ENCODE results near the gene CDON. TPM values are rescaled to one million over a fixed set of nuclear protein-coding genes. Genes with fewer than 3 reads are reported as not detected.

Gene CDON
- total RNA-seq, 2 donors from 2014 or later: 11.2 to 31.3 TPM

GRCh38 chr11:126084608-126084912 lies 21.9 kb upstream of the CDON start:
- DNase-seq (ENCODE audit: low spot score): no peak
- intact Hi-C loops (cut with DNase I): no loop called here

GRCh38 chr11:126083829-126084607 lies 21.4 kb upstream of the CDON start:
- intact Hi-C loops (cut with DNase I): no loop called here
- no peak for DNase-seq (ENCODE audit: low spot score)

DNA sequence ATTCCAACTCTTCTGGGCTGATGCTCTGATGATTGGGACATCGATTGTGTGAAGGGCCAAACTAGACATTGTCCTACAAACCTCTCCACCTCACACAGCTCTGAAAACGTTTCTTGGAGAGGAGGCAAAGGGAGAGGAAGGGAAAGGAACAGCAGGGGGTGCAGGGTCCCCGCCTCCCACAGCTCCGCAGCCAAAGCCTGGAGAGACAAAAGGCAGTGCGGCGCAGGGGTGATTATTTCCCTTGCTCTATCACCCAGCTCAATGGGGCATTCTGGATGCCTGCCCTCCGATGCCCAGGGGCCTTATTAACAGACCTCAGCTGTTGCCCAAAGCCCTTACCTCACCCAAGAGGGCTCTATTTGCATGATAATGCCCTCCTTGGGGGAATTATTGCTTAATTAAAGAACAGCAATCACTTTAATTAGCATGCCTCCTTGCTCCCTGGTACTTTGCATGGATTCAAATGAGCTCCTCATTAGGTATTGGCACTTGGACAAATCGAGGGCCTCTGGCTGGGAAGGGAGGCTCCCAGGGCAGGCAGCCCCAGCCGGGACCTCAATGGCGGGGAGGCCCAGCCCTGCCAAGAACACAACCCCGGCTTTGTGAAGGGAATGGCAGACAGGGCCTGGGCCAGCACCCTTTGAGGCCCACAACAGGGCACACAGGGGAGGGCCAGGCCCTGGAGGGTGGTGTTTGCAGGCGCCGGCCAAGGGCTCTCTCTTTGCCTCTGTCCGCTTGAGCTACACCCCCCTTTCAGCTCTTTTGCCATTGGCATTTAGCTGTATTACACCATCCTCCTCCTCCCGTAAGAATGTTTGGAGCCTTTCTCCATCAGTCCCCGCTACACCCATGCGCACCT lies 19.8 kb upstream of the CDON start:
- intact Hi-C loops (cut with DNase I): no loop called here
- no peak for DNase-seq (ENCODE audit: low spot score)

DNA sequence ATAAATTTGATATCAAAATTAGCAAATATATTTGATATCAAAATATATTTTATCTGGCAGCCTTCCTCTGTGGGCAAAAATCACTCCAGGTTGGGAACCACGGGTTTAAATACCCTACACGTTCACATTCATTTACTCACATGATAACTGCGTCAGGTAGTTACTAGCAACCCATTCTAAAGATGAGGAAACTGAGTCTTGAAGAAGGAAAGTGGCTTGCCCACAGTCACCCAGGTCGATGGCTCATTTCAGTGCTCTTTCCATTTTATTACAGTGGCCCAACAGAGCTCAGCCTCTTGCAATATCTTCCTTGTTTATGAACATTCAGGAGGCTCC lies 19.2 kb upstream of the CDON start:
- DNase-seq (ENCODE audit: low spot score): no peak
- intact Hi-C loops (cut with DNase I): no loop called here

DNA sequence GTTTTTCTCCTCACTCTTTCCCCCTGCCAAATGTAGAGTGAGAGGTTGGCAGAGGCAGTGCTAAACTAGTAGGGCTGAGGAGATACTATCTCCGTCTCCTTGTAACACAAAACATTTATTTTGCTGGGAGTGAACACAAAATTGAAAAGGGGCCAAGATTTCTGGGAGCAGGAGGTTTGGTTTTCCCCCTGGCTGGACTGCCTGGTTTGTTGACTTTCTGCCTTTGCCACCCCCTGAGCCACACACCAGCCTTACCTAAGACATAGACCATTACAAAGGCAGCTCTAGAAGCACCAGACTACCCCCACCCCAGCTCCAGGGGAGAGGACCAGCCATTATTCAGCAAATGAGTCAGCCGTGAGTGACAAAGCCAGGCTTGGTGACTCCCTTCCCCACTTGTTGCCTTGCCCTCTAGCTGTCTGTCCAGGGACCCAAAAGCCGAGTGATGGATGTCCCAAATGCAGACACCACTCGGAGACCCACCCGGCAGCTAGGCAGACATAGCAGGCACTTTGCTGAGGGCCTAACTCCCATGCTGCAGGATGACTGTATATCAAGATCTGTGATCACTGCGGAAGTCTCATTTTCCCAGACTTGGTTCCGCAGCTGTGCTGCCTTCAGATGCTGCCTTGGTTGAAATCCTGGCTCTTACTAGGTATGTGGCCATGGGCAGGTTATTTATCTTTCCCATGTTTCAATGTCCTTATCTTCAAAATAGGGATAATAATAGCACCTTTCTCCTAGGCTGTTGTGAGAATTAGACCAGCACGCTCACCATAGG lies 17.7 kb upstream of the CDON start:
- intact Hi-C loops (cut with DNase I): no loop called here
- DNase-seq (ENCODE audit: low spot score): no peak

GRCh38 chr11:126079621-126080124 lies 17.0 kb upstream of the CDON start:
- DNase-seq (ENCODE audit: low spot score): no peak
- intact Hi-C loops (cut with DNase I): no loop called here

DNA sequence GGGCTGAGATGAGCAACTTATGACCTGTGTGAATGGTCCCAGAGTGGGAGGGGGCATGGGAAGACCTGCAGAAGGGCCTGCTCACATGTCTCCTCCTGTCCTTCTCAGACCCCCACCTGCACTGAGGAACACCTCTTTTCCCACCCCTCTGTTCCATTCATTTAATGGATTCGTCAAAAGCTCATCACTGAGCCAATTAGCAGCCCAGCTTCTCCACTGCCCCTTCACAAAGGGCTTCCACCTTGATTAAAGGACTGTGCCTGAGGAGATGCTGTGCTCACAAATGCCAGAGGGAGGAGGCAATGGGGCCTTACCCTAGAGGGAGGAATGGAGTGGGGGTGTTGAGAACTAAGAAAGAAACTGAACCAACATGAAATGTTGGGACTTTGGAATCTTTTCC lies 14.0 kb upstream of the CDON start:
- intact Hi-C loops (cut with DNase I): no loop called here
- DNase-seq (ENCODE audit: low spot score): no peak

GRCh38 chr11:126072801-126073594 lies 10.3 kb upstream of the CDON start:
- intact Hi-C loops (cut with DNase I): no loop called here
- no peak for DNase-seq (ENCODE audit: low spot score)

DNA sequence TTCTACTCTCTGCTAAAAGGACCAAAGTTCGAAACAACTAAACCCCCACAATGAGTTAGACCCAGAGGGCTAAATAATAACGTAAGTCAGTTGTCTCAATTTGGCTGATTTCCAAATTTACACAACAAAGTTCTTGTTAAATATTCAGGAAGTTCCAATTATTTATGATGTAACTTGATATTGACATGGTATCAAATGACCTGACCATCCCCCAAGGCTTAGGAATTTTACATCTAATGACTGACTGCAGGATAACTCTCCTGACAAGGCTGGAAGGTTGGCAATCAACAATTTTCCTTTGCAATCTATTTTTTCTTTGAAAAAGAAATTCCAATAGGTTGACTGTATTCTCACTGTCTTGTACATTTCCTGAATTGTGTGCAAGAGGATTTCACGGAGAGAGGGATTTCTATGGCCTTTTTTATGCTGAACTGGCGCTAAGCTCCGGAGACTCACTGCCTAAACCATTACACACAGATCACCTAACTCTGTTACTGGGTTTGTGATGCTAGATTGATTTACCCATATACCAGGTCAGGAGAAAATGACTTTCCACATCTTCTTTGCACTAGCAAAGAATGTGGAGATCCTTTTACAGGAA lies 9.6 kb upstream of the CDON start:
- no peak for DNase-seq (ENCODE audit: low spot score)
- intact Hi-C loops (cut with DNase I): no loop called here

DNA sequence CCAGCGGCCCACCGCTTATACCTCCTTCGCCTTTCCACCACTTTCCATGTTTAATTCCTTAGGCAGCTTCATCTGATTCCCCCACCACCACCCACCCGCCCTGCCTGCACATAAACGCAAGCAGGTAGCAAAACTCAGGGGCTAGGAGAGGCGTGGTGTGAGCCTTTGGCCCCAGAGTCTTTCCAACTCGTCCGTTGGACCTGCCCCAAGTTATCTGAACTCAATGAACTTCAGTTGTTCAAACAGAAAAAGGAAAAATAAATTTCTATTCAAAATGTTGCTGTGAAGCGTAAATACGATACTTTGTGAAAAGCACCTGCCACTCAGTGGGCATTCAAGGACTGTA lies 814 bp upstream of the CDON start:
- no peak for DNase-seq (ENCODE audit: low spot score)
- intact Hi-C loops (cut with DNase I): loop anchor here in 1 of 2 donors (5.0 to 10.0 kb wide), 2 partner anchors 101 to 141 kb away; no protein-coding TSS in a partner anchor

DNA sequence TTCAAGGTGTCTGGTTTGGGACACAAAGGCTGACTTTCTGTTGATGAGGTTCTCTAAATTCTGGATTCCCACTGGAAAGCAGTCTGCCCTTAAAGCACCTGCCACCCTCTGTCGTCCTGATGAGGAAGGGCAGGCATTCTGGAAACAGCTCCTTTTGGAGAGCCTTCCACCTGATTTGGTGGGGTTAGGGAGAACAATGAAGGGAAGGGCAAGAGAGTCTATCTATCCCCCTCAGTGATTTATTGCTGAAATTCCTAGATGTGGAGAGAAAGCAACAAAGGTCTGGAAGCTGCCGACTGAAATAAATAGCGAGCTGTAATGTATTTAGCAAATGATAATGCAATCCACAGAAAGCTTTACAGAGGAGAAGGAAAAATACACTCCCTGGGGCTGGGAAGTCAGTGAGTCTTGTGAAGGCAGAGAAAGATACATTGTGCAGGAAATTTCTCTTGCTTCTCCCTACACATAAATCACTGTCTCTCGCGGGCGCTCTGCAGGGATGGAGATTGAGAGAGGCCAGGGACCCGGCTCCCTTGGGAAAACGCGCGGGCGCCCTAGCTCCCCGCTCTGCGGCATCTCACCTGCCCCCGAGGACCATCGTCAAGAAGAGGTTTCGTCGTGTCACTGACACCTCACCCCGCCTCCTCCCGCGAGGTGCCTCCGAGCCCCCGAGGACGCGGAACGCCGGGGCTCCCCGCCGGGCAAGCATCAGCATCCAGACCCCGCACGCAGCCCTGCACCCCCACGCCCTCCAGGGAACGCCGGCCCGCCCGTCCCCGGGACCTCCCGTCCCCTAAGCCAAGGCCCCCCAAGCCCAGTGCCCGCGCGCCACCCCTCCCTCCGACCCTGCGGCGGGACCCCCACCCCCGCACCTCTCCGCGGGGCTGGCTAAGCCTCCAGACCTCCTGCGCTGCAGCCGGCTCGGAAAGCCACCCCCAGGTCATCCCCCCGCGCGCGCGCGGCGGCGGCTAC lies 673 bp downstream of the CDON start:
- peak; percentile 84 for DNase-seq (ENCODE audit: low spot score)
- intact Hi-C loops (cut with DNase I): loop anchor here in 1 of 2 donors (5.0 to 10.0 kb wide), 2 partner anchors 103 to 140 kb away; no protein-coding TSS in a partner anchor

DNA sequence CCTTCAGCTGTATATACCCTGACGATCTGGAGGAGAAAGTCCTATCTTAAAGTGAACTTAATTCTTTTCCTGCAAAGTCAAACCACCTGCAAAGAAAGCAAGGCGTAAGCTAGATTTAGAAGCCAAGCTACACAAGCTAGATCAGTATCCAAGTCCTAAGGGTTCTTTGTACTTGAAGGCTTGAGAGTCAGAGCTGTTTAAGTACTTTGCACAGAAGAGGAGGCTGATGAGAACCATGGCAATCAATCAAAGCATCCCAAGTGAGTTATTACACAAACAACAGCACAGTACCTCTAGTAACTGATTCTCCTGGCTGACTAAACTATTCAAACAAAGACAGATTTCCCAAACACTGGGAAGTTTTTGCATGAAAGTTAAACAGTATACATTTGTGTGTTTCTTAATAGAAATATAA lies 1.9 kb downstream of the CDON start:
- intact Hi-C loops (cut with DNase I): loop anchor here in 1 of 2 donors (5.0 to 10.0 kb wide), 2 partner anchors 104 to 138 kb away; no protein-coding TSS in a partner anchor
- no peak for DNase-seq (ENCODE audit: low spot score)

DNA sequence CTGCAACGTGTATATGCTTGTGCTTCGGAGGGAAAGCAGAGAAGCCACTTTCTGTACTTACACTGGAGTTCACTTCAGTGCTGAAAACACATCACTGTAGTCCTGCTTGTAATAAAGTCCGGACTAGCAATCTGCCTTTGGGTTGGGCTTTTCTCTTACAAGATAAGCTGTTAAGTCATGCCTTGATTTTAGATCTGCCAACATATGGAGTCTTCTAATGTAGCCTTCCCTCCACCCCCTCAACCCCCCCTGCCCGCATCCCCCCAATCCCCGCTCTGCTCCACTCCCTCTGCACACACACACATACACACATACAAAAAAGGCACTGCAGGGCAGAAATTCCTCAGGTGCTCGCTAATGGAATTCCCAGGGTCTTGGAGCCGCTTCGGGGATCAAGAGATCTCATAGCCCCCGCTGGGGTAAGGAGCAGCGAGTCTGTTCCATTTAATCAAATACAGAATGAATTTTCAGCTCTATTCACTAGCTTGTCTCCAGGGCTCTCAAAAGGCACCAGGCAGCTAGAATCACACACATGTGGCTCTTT lies 3.4 kb downstream of the CDON start:
- intact Hi-C loops (cut with DNase I): no loop called here
- DNase-seq (ENCODE audit: low spot score): no peak

- intact Hi-C loops (cut with DNase I): no loop called here
- DNase-seq (ENCODE audit: low spot score): no peak
These were observed 4.4 kb downstream of the CDON start for GRCh38 chr11:126058105-126058874.

GRCh38 chr11:126054882-126055281 lies 7.8 kb downstream of the CDON start:
- no peak for DNase-seq (ENCODE audit: low spot score)
- intact Hi-C loops (cut with DNase I): no loop called here

- intact Hi-C loops (cut with DNase I): no loop called here
These were observed 8.3 kb downstream of the CDON start for GRCh38 chr11:126054408-126054807.

More at GRCh38 chr11:126054408-126054807, 8.3 kb downstream of the CDON start:
- no peak for DNase-seq (ENCODE audit: low spot score)
